Tibial nerve (tissue), 3 donors: ENCODE data around the gene CFAP221.

Experiments used
- EP300 ChIP-seq, 2 donors: sonication (generic); formaldehyde crosslinking; IDR thresholded peaks; one replicate each; pipeline ENCODE4 v1.6.1; 2017; ENCODE audit warnings: antibody characterized with exemption in 2 of 2, mild to moderate bottlenecking in 1 of 2
- POLR2A ChIP-seq, 2 donors: fragments of 450-650 bp; IDR thresholded peaks; one replicate each; pipeline ENCODE4 v1.6.1; 2017; ENCODE audit warnings: antibody characterized with exemption in 2 of 2, mild to moderate bottlenecking in 2 of 2, moderate library complexity in 2 of 2

DNA sequence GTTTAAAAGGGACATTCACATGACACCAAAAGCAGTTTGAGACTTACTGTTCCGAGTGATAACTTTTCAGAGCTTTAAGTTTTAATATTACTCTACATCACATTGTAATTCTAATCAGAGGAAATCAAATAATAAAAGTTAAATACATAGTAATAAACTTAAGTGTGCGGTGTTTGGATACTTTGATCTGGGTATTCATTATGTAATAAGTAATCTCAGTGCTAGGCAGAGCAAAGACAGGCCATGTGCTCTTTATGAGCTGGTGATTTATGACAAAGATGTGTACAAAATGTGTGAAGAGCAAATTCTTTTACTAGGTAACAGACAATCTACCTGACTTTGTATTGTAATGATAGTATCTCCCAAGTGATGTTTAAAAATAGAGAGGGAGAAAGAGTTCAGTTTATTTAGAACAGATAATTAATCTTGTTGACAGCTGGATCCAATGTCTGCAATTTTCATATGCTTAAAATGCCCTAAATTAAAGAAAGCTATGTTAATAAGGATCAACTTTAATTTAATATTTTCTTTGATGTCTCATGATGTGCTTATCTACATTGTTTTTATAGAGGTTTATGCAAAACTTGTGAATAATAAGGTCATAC lies 4.4 kb downstream of the CFAP221 start:
- no peak for TF ChIP-seq EP300 (IDR thresholded peaks at IDR 0.05)
- TF ChIP-seq POLR2A (IDR thresholded peaks at IDR 0.05) = no peak
